ENCODE results near the gene ATRN.

The ATRN gene

GRCh38 chr20:3696745-3697587, 226.1 kb downstream of the ATRN start:
- no peaks in the 10 kb centered on the region for H3K4me1 Mint-ChIP-seq (ENCODE audit: low read depth)

GRCh38 chr20:3697588-3698305, 226.9 kb downstream of the ATRN start:
- Mint-ChIP-seq H3K27me3 (no peaks in the 10 kb centered on the region), H3K9me3 (no peaks in the 10 kb centered on the region), H3K4me1 (ENCODE audit: low read depth) (no peaks in the 10 kb centered on the region), H3K36me3 (ENCODE audit: low read depth) (no peaks in the 10 kb centered on the region), H3K4me3 (no peak overlapping the region), H3K27ac (no peak overlapping the region)

More at GRCh38 chr20:3696745-3697587, 226.1 kb downstream of the ATRN start:
- H3K27ac Mint-ChIP-seq, result no peak overlapping the region
- no peaks in the 10 kb centered on the region for H3K36me3 Mint-ChIP-seq (ENCODE audit: low read depth)
- H3K27me3 Mint-ChIP-seq, result no peaks in the 10 kb centered on the region
- no peaks in the 10 kb centered on the region for H3K9me3 Mint-ChIP-seq
- H3K4me3 Mint-ChIP-seq, result no peak overlapping the region

- Mint-ChIP-seq H3K9me3 (no peaks in the 10 kb centered on the region), H3K4me3 (no peak overlapping the region), H3K27ac (no peak overlapping the region), H3K36me3 (ENCODE audit: low read depth) (no peaks in the 10 kb centered on the region), H3K27me3 (peaks cover under 1% of the 10 kb centered on the region), H3K4me1 (ENCODE audit: low read depth) (no peaks in the 10 kb centered on the region)
Observed at GRCh38 chr20:3698591-3699001, 227.8 kb downstream of the ATRN start.

- H3K36me3 Mint-ChIP-seq (ENCODE audit: low read depth), result no peaks in the 10 kb centered on the region
- H3K4me3 Mint-ChIP-seq, result no peak overlapping the region
- H3K27ac Mint-ChIP-seq, result no peak overlapping the region
- H3K27me3 Mint-ChIP-seq, result peaks cover 3% of the 10 kb centered on the region
- H3K9me3 Mint-ChIP-seq, result no peaks in the 10 kb centered on the region
- no peaks in the 10 kb centered on the region for H3K4me1 Mint-ChIP-seq (ENCODE audit: low read depth)
Observed at GRCh38 chr20:3699037-3699436, 228.2 kb downstream of the ATRN start.

Measured in stimulated activated naive CD8-positive, alpha-beta T cell treated with anti-CD3 and anti-CD28 coated beads, Interleukin-15, Interleukin-2, amounts not matched to agents 100 ng/mL and 50 ng/mL, for 24 hours (primary cell).